Tibial nerve (tissue), 4 donors: ENCODE data around the gene ZG16B. TPM values are rescaled to one million over a fixed set of nuclear protein-coding genes. Genes with fewer than 3 reads are reported as not detected.

Source experiments
- DNase-seq, 2 donors: peaks; one replicate each; pipeline ENCODE4 v3.0.0-alpha.2; 2019; ENCODE audit warnings: low spot score in 2 of 2
- H3K27ac ChIP-seq, 4 donors: fragments of 200-600 bp; sonication (generic) in 3 of 4; one replicate each; pipeline ENCODE4 v1.5.1; 2017 to 2019; ENCODE audit warnings: mild to moderate bottlenecking in 1 of 4
- H3K27me3 ChIP-seq, 2 donors: fragments of 200-600 bp; sonication (generic) in 1 of 2; one replicate each; pipeline versions ENCODE4 v1.5.1 to v1.6.0; 2017 to 2019
- H3K36me3 ChIP-seq, 3 donors: fragments of 200-600 bp; sonication (generic); one replicate each; pipeline ENCODE4 v1.5.1; 2018 to 2019
- H3K4me1 ChIP-seq, 4 donors: fragments of 200-600 bp; sonication (generic) in 3 of 4; one replicate each; pipeline ENCODE4 v1.5.1; 2017 to 2019
- H3K4me3 ChIP-seq, 4 donors: fragments of 200-600 bp; sonication (generic) in 3 of 4; one replicate each; pipeline ENCODE4 v1.5.1; 2017 to 2019; ENCODE audit warnings: mild to moderate bottlenecking in 1 of 4, moderate library complexity in 1 of 4
- H3K9me3 ChIP-seq, 4 donors: fragments of 200-600 bp; sonication (generic) in 3 of 4; one replicate each; pipeline ENCODE4 v1.5.1; 2017 to 2019
- CTCF ChIP-seq, 5 experiments: fragments of 200-600 bp in 3 of 5; fragments of 450-650 bp in 2 of 5; sonication (generic) in 3 of 5; IDR thresholded peaks; one replicate each; pipeline ENCODE4 v1.5.1; 2016 to 2019; ENCODE audit warnings: antibody characterized with exemption in 5 of 5, mild to moderate bottlenecking in 3 of 5, moderate library complexity in 2 of 5
- EP300 ChIP-seq, 2 donors: sonication (generic); formaldehyde crosslinking; IDR thresholded peaks; one replicate each; pipeline ENCODE4 v1.6.1; 2017; ENCODE audit warnings: antibody characterized with exemption in 2 of 2, mild to moderate bottlenecking in 1 of 2
- POLR2A ChIP-seq, 2 donors: fragments of 450-650 bp; IDR thresholded peaks; one replicate each; pipeline ENCODE4 v1.6.1; 2017; ENCODE audit warnings: antibody characterized with exemption in 2 of 2, mild to moderate bottlenecking in 2 of 2, moderate library complexity in 2 of 2
- WGBS, 2 donors: methylation state at CpG; one replicate each; pipeline ENCODE4 v1.1.5; 2018; 5-methylcytosine and 5-hydroxymethylcytosine counted together
- total RNA-seq, 4 donors: library from RNA; depleted of rRNA; stranded (reverse); fragments of >200 nt; gene quantifications; one replicate each; pipeline ENCODE4 v1.1.0, GENCODE V29; 2016

The ZG16B gene
- total RNA-seq, 4 donors from 2014 or later = not detected

- H3K9me3 ChIP-seq = no peaks in the 10 kb centered on the region
- no peak overlapping the region for H3K27ac ChIP-seq
- WGBS, 2 donors = 87 to 90% methylated on average over 17 of the region's 17 CpGs
- H3K4me1 ChIP-seq = no peaks in the 10 kb centered on the region
- peaks cover 0 to 60% of the 10 kb centered on the region in 2 donors for H3K27me3 ChIP-seq
- TF ChIP-seq CTCF (IDR thresholded peaks at IDR 0.05) (no peak), EP300 (IDR thresholded peaks at IDR 0.05) (no peak), POLR2A (IDR thresholded peaks at IDR 0.05) (no peak)
- H3K4me3 ChIP-seq = no peak overlapping the region
- DNase-seq = no peak
- no peaks in the 10 kb centered on the region for H3K36me3 ChIP-seq
These were observed 1.1 kb upstream of the ZG16B start for GRCh38 chr16:2828876-2829430.

DNA sequence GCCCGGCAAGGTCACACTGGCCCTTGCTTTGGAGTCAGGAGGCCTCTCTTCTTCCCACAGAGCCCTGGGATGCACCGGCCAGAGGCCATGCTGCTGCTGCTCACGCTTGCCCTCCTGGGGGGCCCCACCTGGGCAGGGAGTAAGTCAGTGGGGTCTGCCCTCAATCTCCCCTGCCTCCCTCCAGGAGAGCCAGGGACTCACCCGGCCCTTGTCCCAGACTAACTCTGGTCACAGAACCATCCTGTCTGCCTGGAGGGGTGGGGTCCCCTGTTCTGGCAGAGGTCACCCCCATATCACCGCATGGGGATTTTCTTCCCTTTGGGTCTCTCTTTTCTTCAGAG is 222 bp downstream of the ZG16B start:
- Histone ChIP-seq H3K36me3 (no peaks in the 10 kb centered on the region), H3K27me3 (peaks cover 0 to 59% of the 10 kb centered on the region in 2 donors), H3K9me3 (no peaks in the 10 kb centered on the region), H3K4me1 (no peaks in the 10 kb centered on the region), H3K27ac (no peak overlapping the region), H3K4me3 (no peak overlapping the region)
- DNase-seq = no peak
- TF ChIP-seq POLR2A (IDR thresholded peaks at IDR 0.05) (no peak), EP300 (IDR thresholded peaks at IDR 0.05) (no peak), CTCF (IDR thresholded peaks at IDR 0.05) (no peak)
- 76% methylated on average over 2 of the region's 5 CpGs; no CpG with 5 or more reads in 1 of the 2 donors for WGBS, 2 donors

GRCh38 chr16:2831203-2831602 is 1.1 kb downstream of the ZG16B start:
- Histone ChIP-seq H3K36me3 (no peaks in the 10 kb centered on the region), H3K27ac (no peak overlapping the region), H3K4me1 (no peaks in the 10 kb centered on the region), H3K9me3 (no peaks in the 10 kb centered on the region), H3K4me3 (no peak overlapping the region), H3K27me3 (peaks cover 0 to 62% of the 10 kb centered on the region in 2 donors)
- TF ChIP-seq POLR2A (IDR thresholded peaks at IDR 0.05) (no peak), EP300 (IDR thresholded peaks at IDR 0.05) (no peak), CTCF (IDR thresholded peaks at IDR 0.05) (no peak)
- no peak for DNase-seq
- 55 to 71% methylated on average over 11 to 15 of the region's 15 CpGs for WGBS, 2 donors

DNA sequence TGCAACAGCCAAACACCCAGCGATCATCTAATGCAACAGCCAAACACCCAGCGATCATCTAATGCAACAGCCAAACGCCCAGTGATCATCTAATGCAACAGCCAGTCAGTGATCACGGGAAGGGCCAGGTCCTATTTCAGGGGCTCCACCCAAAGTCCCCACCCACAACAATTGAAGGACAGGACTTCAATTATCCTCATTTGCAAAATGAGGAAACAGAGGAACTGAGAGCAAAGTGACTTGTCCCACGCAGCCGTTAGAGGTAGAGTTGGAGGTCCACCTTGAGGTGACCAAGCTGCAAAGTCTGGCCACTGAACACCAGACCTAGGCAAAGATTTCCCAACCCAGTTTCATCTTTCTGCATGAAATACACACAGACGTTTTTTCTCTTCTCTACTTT is 3.7 kb downstream of the ZG16B start:
- H3K4me3 ChIP-seq = no peak overlapping the region
- no peak for DNase-seq
- H3K36me3 ChIP-seq = no peaks in the 10 kb centered on the region
- H3K9me3 ChIP-seq = no peaks in the 10 kb centered on the region
- no peak for TF ChIP-seq CTCF (IDR thresholded peaks at IDR 0.05)
- TF ChIP-seq POLR2A (IDR thresholded peaks at IDR 0.05) = no peak
- no peak for TF ChIP-seq EP300 (IDR thresholded peaks at IDR 0.05)
- WGBS, 2 donors = 69 to 78% methylated on average over 7 of the region's 7 CpGs
- H3K27me3 ChIP-seq = peaks cover 0 to 72% of the 10 kb centered on the region in 2 donors
- H3K27ac ChIP-seq = no peak overlapping the region
- peaks cover 0 to 1% (median 0%) of the 10 kb centered on the region in 4 donors for H3K4me1 ChIP-seq

DNA sequence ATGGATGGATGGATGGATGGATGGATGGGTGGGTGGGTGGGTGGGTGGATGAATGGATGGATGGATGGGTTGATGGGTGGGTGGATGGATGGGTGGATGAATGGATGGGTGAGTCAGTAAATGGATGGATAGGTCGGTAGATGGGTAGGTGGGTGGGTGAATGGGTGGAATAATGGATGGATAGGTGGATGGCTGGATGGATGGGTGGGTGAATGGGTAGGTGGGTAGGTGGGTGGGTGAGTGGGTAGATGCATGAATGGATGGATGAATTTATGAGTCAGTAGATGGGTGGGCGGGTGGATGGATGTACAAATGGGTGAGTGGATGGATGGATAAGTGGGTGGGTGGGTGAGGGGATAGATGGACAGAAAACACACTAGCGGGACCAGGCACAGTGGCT is 4.9 kb downstream of the ZG16B start:
- TF ChIP-seq EP300 (IDR thresholded peaks at IDR 0.05) (no peak), CTCF (IDR thresholded peaks at IDR 0.05) (no peak), POLR2A (IDR thresholded peaks at IDR 0.05) (no peak)
- DNase-seq = no peak
- Histone ChIP-seq H3K9me3 (no peaks in the 10 kb centered on the region), H3K27me3 (peaks cover 0 to 65% of the 10 kb centered on the region in 2 donors), H3K4me3 (no peak overlapping the region), H3K36me3 (no peaks in the 10 kb centered on the region), H3K27ac (no peak overlapping the region), H3K4me1 (peaks cover 0 to 4% (median 0%) of the 10 kb centered on the region in 4 donors)
- WGBS, 2 donors = 82 to 83% methylated on average over 3 of the region's 3 CpGs
